Activated CD4-positive, alpha-beta T cell treated with anti-CD3 and anti-CD28 coated beads, Interleukin-2, amount 10 ng/mL, durations not matched to agents 24 days and 14 days (primary cell): Measurements from ENCODE around the gene RAX2. TPM values are rescaled to one million over a fixed set of nuclear protein-coding genes. Genes with fewer than 3 reads are reported as not detected.

Experiments
- DNase-seq: peaks from one replicate; pipeline ENCODE4 v3.0.0; 2022
- H3K27ac Mint-ChIP-seq: one replicate; pipeline ENCODE4 v1.8.0; 2022; ENCODE audit warnings: mild to moderate bottlenecking, mixed read lengths
- H3K27me3 Mint-ChIP-seq: one replicate; pipeline ENCODE4 v1.8.0; 2022; ENCODE audit warnings: mixed read lengths
- H3K36me3 Mint-ChIP-seq: one replicate; pipeline ENCODE4 v1.8.0; 2022; ENCODE audit warnings: low read depth, mild to moderate bottlenecking, mixed read lengths
- H3K4me1 Mint-ChIP-seq: one replicate; pipeline ENCODE4 v1.8.0; 2021; ENCODE audit warnings: mixed read lengths
- H3K4me3 Mint-ChIP-seq: one replicate; pipeline ENCODE4 v1.8.0; 2022; ENCODE audit warnings: mild to moderate bottlenecking, moderate library complexity, mixed read lengths
- H3K9me3 Mint-ChIP-seq: one replicate; pipeline ENCODE4 v1.8.0; 2021; ENCODE audit warnings: mixed read lengths
- intact Hi-C: fragments of 100-400 bp; cut with micrococcal nuclease; formaldehyde crosslinking; loops from one replicate; pipeline ENCODE4 v1.15.1; 2023
- total RNA-seq: library from RNA; stranded (reverse); gene quantifications from 2 replicates; pipeline ENCODE4 v1.2.3, GENCODE V29; 2022

The RAX2 gene
- total RNA-seq, 1 donor from 2014 or later, result not detected

DNA sequence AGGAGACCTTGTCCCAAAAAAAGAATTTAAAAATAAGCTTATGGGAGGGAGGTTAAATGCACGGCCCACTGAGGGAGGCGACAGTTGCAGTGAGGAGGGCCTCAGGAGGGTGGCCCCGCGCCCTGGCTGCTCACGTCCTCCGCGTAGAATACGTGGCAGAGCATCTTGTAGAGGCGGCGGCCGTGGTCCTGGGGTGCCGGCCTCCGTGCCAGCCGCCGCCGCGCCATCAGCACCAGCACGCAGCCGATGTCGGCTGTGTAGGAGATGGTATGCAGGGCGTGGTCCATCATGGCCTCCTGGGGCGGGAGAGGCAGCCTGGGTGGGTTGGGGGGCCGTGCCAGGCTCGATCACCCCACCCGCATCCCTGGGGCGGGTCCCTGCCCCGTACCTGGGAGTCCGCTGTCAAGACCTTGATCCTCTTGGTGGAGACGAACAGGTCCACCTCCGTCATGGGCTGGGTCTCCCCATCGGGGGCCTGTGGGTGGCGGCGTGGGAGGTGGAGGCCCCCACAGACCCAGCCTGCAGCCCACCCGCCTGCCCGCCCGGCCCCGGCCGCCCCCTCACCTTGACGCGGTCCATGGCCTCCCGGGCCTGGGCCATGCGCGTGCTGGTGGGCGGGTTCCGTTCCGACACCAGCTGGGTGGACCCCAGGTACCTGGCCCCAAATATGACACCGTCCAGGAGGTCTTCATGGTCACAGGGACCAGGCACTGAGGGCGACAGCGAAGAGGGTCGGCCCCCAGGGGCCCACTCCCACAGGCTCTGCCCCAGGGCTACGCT, 18.2 kb downstream of the RAX2 start:
- Mint-ChIP-seq H3K9me3 (no peaks in the 10 kb centered on the region), H3K36me3 (peaks cover 48% of the 10 kb centered on the region), H3K4me1 (peaks cover 10% of the 10 kb centered on the region), H3K27me3 (no peaks in the 10 kb centered on the region), H3K4me3 (no peak overlapping the region), H3K27ac (no peak overlapping the region)
- no peak for DNase-seq
- intact Hi-C loops, result no loop called here

DNA sequence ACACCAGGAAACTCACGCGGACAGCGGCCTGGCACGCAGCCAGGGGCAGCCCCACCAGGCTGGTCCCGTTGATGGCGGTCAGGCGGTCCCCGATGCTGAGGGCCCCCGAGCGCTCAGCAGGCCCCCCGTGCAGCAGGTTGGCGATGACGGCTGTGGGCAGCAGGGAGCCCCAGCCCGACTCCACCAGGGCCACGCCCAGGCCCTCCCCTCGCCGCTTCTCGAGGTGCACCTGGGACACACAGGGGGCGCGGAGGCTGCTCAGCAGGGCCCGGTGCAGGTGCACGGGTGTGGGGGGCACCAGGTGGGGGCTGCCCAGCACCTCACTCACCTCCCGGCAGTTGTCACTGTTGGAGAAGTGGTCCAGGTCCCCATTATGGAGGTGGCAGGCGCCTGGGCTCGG, 19.5 kb downstream of the RAX2 start:
- no peak for DNase-seq
- Mint-ChIP-seq H3K36me3 (peaks cover 42% of the 10 kb centered on the region), H3K27me3 (no peaks in the 10 kb centered on the region), H3K9me3 (no peaks in the 10 kb centered on the region), H3K27ac (no peak overlapping the region), H3K4me3 (no peak overlapping the region), H3K4me1 (peaks cover 10% of the 10 kb centered on the region)
- intact Hi-C loops, result no loop called here

DNA sequence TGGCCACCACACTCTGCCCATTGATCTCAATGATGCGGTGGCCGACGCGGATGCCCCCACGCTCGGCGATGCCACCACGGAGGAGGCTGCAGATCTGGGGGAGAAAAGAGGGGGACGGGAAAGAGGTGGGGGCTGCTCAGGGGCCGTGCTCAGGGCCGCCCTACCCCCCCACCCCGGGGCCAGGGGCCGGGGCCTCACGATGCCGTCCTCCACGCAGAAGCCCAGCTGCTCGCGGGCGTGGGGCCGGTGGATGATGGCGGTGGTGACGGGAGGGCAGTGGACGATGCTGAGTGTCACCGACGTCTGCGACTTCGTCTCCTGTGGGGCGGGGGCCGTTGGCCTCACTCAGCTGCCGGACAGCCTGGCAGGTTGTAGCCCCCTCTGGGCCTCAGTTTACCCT, 20.8 kb downstream of the RAX2 start:
- no peak overlapping the region for H3K27ac Mint-ChIP-seq
- DNase-seq, result no peak
- H3K27me3 Mint-ChIP-seq, result no peaks in the 10 kb centered on the region
- H3K4me3 Mint-ChIP-seq, result no peak overlapping the region
- H3K36me3 Mint-ChIP-seq, result peaks cover 35% of the 10 kb centered on the region
- intact Hi-C loops, result no loop called here
- H3K9me3 Mint-ChIP-seq, result no peaks in the 10 kb centered on the region
- H3K4me1 Mint-ChIP-seq, result peaks cover 10% of the 10 kb centered on the region

DNA sequence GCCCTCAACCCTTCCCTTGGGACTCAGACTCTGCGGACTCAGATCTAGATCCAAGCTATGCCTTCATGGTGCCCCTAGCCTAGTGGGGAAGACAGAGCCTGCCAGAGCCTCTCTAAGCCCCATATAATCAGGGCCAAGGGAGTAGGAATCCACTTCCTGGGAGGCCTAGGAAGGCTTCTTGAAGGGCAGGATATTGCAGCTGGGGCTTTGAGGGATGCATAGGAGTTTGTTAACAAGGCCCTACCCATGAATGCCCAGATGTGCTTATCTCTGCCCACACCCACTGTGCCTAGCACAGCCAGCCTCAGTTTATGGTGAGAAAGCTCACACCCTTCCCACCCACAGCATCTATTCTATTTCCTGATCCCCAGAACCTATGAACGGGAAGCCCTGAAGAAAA, 21.8 kb downstream of the RAX2 start:
- Mint-ChIP-seq H3K27me3 (no peaks in the 10 kb centered on the region), H3K9me3 (no peaks in the 10 kb centered on the region), H3K27ac (no peak overlapping the region), H3K4me3 (no peak overlapping the region), H3K4me1 (peaks cover 4% of the 10 kb centered on the region), H3K36me3 (peaks cover 30% of the 10 kb centered on the region)
- intact Hi-C loops, result no loop called here
- no peak for DNase-seq

DNA sequence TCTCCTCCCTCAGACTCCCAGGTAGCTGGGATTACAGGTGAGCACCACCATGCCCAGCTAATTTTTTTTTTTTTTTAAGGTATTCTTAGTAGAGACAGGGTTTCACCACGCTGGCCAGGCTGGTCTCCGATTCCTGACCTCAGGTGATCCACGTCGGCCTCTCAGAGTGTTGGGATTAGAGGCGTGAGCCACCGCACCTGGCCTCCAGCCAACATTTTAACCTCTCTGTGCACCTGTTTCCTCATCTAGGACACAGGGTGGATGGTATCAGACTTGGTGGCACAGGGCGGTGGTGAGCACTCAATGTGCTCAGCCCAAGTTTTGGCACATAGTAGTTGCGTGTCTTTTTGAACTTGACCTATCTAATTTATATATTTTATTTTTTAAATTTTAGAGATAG, 23.1 kb downstream of the RAX2 start:
- H3K27me3 Mint-ChIP-seq, result no peaks in the 10 kb centered on the region
- no peak overlapping the region for H3K27ac Mint-ChIP-seq
- intact Hi-C loops, result no loop called here
- H3K9me3 Mint-ChIP-seq, result no peaks in the 10 kb centered on the region
- peaks cover 23% of the 10 kb centered on the region for H3K36me3 Mint-ChIP-seq
- DNase-seq, result no peak
- no peak overlapping the region for H3K4me3 Mint-ChIP-seq
- no peaks in the 10 kb centered on the region for H3K4me1 Mint-ChIP-seq

DNA sequence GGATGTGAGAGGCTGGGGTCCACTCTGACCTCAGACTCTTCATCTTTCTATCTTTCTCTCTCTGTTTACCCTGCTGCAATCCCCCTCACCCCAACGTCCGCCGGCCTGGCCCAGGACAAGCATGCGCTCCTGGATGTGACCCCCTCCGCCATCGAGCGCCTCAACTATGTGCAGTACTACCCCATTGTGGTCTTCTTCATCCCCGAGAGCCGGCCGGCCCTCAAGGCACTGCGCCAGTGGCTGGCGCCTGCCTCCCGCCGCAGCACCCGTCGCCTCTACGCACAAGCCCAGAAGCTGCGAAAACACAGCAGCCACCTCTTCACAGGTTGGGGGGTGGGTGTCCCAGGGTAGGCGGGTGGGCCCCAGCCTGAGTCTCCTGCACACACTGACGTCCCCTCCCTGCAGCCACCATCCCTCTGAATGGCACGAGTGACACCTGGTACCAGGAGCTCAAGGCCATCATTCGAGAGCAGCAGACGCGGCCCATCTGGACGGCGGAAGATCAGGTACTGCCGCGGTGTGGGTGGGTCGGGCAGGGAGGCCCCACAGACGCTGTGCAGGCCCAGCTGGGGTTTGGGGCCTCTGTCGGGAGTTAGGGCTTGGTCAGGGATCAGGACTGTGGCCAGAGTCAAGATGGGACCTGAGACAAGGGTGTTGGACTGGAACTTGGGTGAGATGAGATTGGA, 25.5 kb downstream of the RAX2 start:
- H3K4me3 Mint-ChIP-seq, result no peak overlapping the region
- H3K9me3 Mint-ChIP-seq, result no peaks in the 10 kb centered on the region
- intact Hi-C loops, result no loop called here
- H3K36me3 Mint-ChIP-seq, result peaks cover 15% of the 10 kb centered on the region
- H3K4me1 Mint-ChIP-seq, result no peaks in the 10 kb centered on the region
- no peaks in the 10 kb centered on the region for H3K27me3 Mint-ChIP-seq
- no peak overlapping the region for H3K27ac Mint-ChIP-seq
- no peak for DNase-seq

DNA sequence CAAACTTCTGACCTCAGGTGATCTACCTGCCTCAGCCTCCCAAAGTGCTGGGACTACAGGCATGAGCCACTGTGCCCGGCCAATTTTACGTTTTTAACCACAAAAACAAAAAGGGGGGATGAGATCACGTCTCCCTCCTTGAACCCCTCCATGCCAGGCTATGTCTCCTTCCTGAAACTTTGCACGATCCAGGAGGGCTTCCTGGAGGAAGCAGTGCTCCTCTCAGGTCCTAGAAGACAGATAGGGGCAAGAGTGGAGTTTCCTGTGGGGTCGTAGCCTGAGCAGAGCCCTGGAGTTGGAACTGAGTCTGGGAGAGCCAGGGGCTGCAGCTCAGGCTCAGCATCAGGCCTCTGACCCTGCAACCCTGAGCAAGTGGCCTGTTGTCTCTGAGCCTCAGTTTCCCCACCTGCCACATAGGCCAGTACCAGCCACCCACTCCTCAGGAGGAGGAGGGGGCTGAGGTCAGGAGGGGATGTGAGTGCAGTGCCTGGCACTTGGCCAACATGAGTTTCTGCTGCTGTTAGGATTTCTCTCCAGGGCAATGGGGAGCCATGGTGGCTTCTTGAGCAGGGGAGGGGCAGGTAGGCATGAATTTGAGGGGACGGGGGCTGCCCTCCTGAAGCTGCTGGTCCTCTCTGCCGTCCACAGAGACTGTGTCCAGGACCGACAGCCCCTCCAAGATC, 26.5 kb downstream of the RAX2 start:
- Mint-ChIP-seq H3K9me3 (no peaks in the 10 kb centered on the region), H3K27me3 (no peaks in the 10 kb centered on the region)

DNA sequence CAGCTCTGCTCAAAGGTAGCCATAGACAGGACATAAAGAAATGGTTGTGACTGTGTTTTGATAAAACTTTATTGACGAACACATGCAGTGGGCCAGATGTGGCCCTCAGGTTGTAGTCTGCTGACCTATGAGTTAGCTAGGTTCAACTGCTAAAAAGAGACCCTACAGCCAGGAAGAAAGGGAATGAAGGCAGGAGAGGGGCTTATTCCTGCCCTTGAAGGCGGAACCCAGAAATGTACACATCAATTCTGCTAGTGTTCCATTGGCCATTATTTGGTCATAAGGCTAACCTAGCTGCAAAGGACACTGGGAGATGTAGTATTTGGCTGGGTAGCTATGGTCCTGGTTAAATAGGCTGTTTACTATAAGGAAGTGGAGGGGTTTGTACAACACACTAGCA, 28.5 kb downstream of the RAX2 start:
- intact Hi-C loops, result no loop called here

More for the DNA sequence above, 26.5 kb downstream of the RAX2 start:
- no peak overlapping the region for H3K4me3 Mint-ChIP-seq
- H3K4me1 Mint-ChIP-seq, result no peaks in the 10 kb centered on the region
- H3K36me3 Mint-ChIP-seq, result peaks cover 11% of the 10 kb centered on the region
- H3K27ac Mint-ChIP-seq, result no peak overlapping the region
- no peak for DNase-seq
- intact Hi-C loops, result no loop called here

DNA sequence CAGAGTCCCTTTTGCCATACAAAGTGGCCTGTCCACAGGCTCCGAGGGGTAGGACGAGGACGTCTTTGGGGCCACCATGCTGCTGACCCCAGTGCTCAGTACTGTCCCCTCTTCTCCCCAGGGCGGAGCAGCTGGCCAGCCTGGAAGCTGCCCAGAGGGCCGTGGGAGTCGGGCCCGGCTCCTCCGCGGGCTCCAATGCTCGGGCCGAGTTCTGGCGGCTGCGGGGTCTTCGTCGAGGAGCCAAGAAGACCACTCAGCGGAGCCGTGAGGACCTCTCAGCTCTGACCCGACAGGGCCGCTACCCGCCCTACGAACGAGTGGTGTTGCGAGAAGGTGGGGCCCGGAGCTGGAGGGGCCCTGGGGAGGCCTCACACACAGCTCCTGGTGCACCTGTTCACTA, 31.6 kb downstream of the RAX2 start:
- no peak overlapping the region for H3K4me3 Mint-ChIP-seq
- H3K9me3 Mint-ChIP-seq, result no peaks in the 10 kb centered on the region
- H3K27ac Mint-ChIP-seq, result no peak overlapping the region
- intact Hi-C loops, result no loop called here
- no peaks in the 10 kb centered on the region for H3K27me3 Mint-ChIP-seq
- H3K4me1 Mint-ChIP-seq, result peaks cover 8% of the 10 kb centered on the region
- H3K36me3 Mint-ChIP-seq, result no peaks in the 10 kb centered on the region
- DNase-seq, result no peak

More for the DNA sequence above, 28.5 kb downstream of the RAX2 start:
- Mint-ChIP-seq H3K4me1 (peaks cover 5% of the 10 kb centered on the region), H3K27ac (no peak overlapping the region), H3K27me3 (no peaks in the 10 kb centered on the region), H3K4me3 (no peak overlapping the region), H3K36me3 (no peaks in the 10 kb centered on the region), H3K9me3 (no peaks in the 10 kb centered on the region)
- no peak for DNase-seq

DNA sequence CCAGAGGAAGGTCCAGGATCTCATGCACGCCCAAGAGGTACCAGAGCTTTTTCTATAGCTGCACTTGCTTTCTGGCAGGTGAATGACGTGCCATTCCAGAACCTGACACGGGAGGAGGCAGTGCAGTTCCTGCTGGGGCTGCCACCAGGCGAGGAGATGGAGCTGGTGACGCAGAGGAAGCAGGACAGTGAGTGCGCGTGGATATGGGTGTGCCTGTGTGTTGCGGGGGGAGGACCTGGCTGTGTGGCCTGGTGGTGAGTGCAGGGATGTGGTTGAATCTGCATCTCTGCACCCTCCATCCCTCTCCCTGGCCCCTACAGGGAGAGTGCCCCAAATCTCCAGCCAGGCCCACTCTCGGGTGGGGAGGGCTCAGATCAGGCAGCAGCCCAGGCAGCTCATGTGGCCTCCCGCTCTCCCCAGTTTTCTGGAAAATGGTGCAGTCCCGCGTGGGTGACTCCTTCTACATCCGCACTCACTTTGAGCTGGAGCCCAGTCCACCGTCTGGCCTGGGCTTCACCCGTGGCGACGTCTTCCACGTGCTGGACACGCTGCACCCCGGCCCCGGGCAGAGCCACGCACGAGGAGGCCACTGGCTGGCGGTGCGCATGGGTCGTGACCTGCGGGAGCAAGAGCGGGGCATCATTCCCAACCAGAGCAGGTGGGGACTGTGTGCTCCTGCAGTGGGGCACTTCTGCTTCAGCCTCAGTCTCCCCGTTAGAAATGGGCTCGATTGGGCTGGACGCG, 33.4 kb downstream of the RAX2 start:
- peaks cover 8% of the 10 kb centered on the region for H3K4me1 Mint-ChIP-seq
- no peak overlapping the region for H3K27ac Mint-ChIP-seq
- no peaks in the 10 kb centered on the region for H3K27me3 Mint-ChIP-seq
- H3K36me3 Mint-ChIP-seq, result no peaks in the 10 kb centered on the region
- H3K4me3 Mint-ChIP-seq, result no peak overlapping the region
- no peak for DNase-seq
- intact Hi-C loops, result no loop called here
- H3K9me3 Mint-ChIP-seq, result no peaks in the 10 kb centered on the region

DNA sequence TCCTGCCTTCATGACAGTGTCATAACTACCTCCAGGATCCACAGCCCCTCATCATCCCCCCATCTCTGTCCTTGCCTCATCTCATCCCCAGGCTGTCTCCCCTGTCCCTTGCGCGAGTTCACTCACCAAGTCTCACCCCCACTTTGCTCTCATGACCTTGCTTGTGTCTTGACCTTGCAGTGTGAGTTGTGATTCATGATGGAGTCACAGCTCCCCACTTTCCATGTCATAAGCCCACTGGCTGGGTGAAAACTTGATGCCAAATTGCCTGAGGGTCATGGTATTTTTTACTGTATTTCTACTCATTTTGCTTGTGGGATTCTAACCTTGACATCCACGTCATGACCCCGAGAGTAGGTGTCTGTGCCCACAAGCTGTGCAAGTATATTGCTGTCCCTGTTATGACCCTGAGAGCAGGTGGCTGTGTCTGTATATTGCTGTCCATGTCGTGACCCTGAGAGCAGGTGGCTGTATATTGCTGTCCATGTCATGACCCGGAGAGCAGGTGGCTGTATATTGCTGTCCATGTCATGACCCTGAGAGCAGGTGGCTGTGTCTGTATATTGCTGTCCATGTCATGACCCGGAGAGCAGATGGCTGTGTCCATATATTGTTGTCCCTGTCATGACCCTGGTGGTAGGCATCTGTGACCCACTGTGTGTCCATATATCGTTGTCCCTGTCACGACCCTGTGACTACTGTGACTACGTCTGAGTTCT, 34.4 kb downstream of the RAX2 start:
- H3K9me3 Mint-ChIP-seq, result no peaks in the 10 kb centered on the region
- H3K4me3 Mint-ChIP-seq, result no peak overlapping the region
- no peak overlapping the region for H3K27ac Mint-ChIP-seq
- intact Hi-C loops, result no loop called here
- no peak for DNase-seq
- H3K36me3 Mint-ChIP-seq, result no peaks in the 10 kb centered on the region
- no peaks in the 10 kb centered on the region for H3K27me3 Mint-ChIP-seq
- peaks cover 8% of the 10 kb centered on the region for H3K4me1 Mint-ChIP-seq

DNA sequence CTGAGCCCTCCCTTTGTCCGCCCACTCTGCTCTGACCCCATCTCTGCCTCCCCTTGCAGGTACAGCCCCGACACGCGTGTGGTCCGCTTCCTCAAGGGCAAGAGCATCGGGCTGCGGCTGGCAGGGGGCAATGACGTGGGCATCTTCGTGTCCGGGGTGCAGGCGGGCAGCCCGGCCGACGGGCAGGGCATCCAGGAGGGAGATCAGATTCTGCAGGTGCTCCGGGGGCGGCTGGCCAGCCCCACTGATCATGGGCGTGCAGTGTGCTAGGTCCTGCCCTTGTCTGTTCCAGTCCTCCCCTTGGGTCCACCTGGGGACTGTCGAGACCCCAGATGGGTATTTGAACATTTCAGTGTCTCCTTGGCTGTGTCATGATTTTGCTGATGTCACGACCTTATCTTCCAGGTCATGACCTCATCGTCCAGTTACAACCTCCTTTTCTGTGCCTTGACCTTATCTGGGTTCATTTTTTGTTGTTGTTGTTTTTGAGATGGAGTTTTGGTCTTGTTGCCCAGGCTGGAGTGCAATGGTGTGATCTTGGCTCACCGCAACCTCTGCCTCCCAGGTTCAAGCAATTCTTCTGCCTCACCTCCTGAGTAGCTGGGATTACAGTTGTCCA, 35.8 kb downstream of the RAX2 start:
- no peak overlapping the region for H3K4me3 Mint-ChIP-seq

DNA sequence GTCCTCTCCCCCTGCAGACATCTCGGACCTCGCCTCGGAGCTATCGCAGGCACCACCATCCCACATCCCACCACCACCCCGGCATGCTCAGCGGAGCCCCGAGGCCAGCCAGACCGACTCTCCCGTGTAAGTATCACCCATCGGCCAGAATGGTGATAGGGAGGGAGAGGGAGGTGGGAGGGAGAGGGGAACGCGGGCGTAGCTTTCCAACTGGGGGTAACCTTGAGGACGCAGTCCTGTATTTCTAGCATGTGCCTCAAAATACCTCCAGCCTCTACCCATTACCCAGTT, 37.8 kb downstream of the RAX2 start:
- Mint-ChIP-seq H3K9me3 (no peaks in the 10 kb centered on the region), H3K27me3 (no peaks in the 10 kb centered on the region), H3K36me3 (no peaks in the 10 kb centered on the region), H3K27ac (no peak overlapping the region), H3K4me1 (peaks cover 3% of the 10 kb centered on the region), H3K4me3 (no peak overlapping the region)
- DNase-seq, result no peak
- intact Hi-C loops, result no loop called here

More for the DNA sequence above, 35.8 kb downstream of the RAX2 start:
- Mint-ChIP-seq H3K27me3 (no peaks in the 10 kb centered on the region), H3K4me1 (peaks cover 8% of the 10 kb centered on the region), H3K36me3 (no peaks in the 10 kb centered on the region), H3K27ac (no peak overlapping the region), H3K9me3 (no peaks in the 10 kb centered on the region)
- no peak for DNase-seq
- intact Hi-C loops, result no loop called here
